ENCODE results near the gene NHSL1. TPM values are rescaled to one million over a fixed set of nuclear protein-coding genes. Genes with fewer than 3 reads are reported as not detected.

The NHSL1 gene
- total RNA-seq, 3 donors from 2014 or later: 15.4 to 17.4 (median 16.5) TPM

- Histone ChIP-seq H3K27ac (no peak overlapping the region), H3K9me3 (no peaks in the 10 kb centered on the region), H3K4me1 (no peaks in the 10 kb centered on the region), H3K27me3 (no peaks in the 10 kb centered on the region), H3K36me3 (no peaks in the 10 kb centered on the region), H3K4me3 (no peak overlapping the region)
- DNase-seq (ENCODE audit: low spot score in 2 of 2): no peak
- intact Hi-C loops (cut with DNase I; ENCODE audit: low total_unique reads): no loop called here
- TF ChIP-seq POLR2AphosphoS5 (IDR thresholded peaks at IDR 0.05) (no peak), CTCF (IDR thresholded peaks at IDR 0.05) (no peak), POLR2A (IDR thresholded peaks at IDR 0.05) (no peak)
These were observed 56.6 kb downstream of the NHSL1 start for GRCh38 chr6:138442663-138443062.

DNA sequence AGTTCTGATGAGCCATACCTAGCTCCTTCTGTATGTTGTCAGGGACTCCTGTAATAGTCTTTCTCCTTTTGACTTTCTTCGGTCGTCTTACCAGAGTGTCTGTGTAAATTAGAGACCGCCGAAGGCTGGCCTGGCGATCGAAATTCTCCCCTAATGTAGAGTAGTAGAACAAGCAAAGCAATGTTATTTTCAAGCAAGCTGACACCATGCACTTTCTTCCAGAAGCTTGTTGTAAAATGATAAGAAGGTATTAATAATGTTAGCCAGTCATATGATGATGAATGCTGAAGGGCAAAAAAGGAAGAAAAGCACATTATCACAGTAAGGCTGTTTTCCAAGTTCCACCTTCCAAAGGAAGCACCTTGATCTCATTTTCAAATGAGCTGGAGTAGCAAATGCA lies 57.3 kb downstream of the NHSL1 start:
- intact Hi-C loops (cut with DNase I; ENCODE audit: low total_unique reads): no loop called here
- no peak for DNase-seq (ENCODE audit: low spot score in 2 of 2)
- H3K36me3 ChIP-seq: no peaks in the 10 kb centered on the region
- H3K4me1 ChIP-seq: no peaks in the 10 kb centered on the region
- H3K27me3 ChIP-seq: no peaks in the 10 kb centered on the region
- H3K4me3 ChIP-seq: no peak overlapping the region
- TF ChIP-seq POLR2AphosphoS5 (IDR thresholded peaks at IDR 0.05): no peak
- TF ChIP-seq POLR2A (IDR thresholded peaks at IDR 0.05): no peak
- no peak for TF ChIP-seq CTCF (IDR thresholded peaks at IDR 0.05)
- H3K9me3 ChIP-seq: no peaks in the 10 kb centered on the region
- no peak overlapping the region for H3K27ac ChIP-seq

GRCh38 chr6:138440758-138441357 lies 58.4 kb downstream of the NHSL1 start:
- Histone ChIP-seq H3K27me3 (no peaks in the 10 kb centered on the region), H3K36me3 (no peaks in the 10 kb centered on the region), H3K9me3 (no peaks in the 10 kb centered on the region), H3K4me1 (no peaks in the 10 kb centered on the region), H3K4me3 (no peak overlapping the region), H3K27ac (no peak overlapping the region)
- no peak for DNase-seq (ENCODE audit: low spot score in 2 of 2)
- TF ChIP-seq POLR2A (IDR thresholded peaks at IDR 0.05) (no peak), POLR2AphosphoS5 (IDR thresholded peaks at IDR 0.05) (no peak), CTCF (IDR thresholded peaks at IDR 0.05) (no peak)
- intact Hi-C loops (cut with DNase I; ENCODE audit: low total_unique reads): no loop called here

- Histone ChIP-seq H3K36me3 (no peaks in the 10 kb centered on the region), H3K4me3 (no peak overlapping the region), H3K4me1 (no peaks in the 10 kb centered on the region), H3K27me3 (no peaks in the 10 kb centered on the region), H3K27ac (no peak overlapping the region), H3K9me3 (no peaks in the 10 kb centered on the region)
- no peak for DNase-seq (ENCODE audit: low spot score in 2 of 2)
- intact Hi-C loops (cut with DNase I; ENCODE audit: low total_unique reads): no loop called here
- no peak for TF ChIP-seq POLR2A (IDR thresholded peaks at IDR 0.05)
- no peak for TF ChIP-seq POLR2AphosphoS5 (IDR thresholded peaks at IDR 0.05)
- no peak for TF ChIP-seq CTCF (IDR thresholded peaks at IDR 0.05)
These were observed 59.0 kb downstream of the NHSL1 start for GRCh38 chr6:138440296-138440695.

DNA sequence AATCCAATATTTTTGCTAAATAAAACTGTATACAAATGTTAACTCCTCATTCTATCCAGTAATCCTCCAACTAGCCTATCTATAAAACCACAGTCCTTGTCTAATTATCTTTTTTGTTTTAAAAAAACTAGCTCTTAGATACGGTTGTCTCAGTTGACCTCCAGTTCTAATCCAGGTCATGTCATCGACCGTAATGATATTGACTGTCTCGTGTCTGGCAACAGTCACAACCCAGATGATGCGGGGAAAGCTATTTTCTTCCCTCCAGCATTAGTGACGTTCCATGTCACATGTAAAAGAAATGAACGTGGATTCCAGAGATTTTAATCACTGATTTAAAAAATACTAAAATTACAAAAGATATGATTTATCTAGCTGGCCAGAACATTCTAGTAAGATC lies 59.7 kb downstream of the NHSL1 start:
- no peak for DNase-seq (ENCODE audit: low spot score in 2 of 2)
- intact Hi-C loops (cut with DNase I; ENCODE audit: low total_unique reads): loop anchor here (5.0 kb wide), 1 partner anchor 742 kb away; no protein-coding TSS in a partner anchor
- TF ChIP-seq CTCF (IDR thresholded peaks at IDR 0.05) (no peak), POLR2AphosphoS5 (IDR thresholded peaks at IDR 0.05) (no peak), POLR2A (IDR thresholded peaks at IDR 0.05) (no peak)
- Histone ChIP-seq H3K27ac (no peak overlapping the region), H3K36me3 (no peaks in the 10 kb centered on the region), H3K4me1 (no peaks in the 10 kb centered on the region), H3K9me3 (no peaks in the 10 kb centered on the region), H3K4me3 (no peak overlapping the region), H3K27me3 (no peaks in the 10 kb centered on the region)

Data from breast epithelium (tissue), 4 donors.